NCI-H446 (cell line): ENCODE data around the gene LHPP.

Experiments used
- DNase-seq, 2 experiments: peaks; one replicate each; lab custom pipeline; 2025; lab: John Stamatoyannopoulos, UW

LHPP gene

GRCh38 chr10:124496620-124497019 lies 35.0 kb downstream of the LHPP start:
- DNase-seq, result no peak

GRCh38 chr10:124497196-124497881 lies 35.7 kb downstream of the LHPP start:
- no peak for DNase-seq

GRCh38 chr10:124498056-124498455 lies 36.4 kb downstream of the LHPP start:
- no peak for DNase-seq

GRCh38 chr10:124500757-124501156 lies 39.1 kb downstream of the LHPP start:
- no peak for DNase-seq

- DNase-seq, result no peak
Observed at GRCh38 chr10:124504711-124505110, 43.1 kb downstream of the LHPP start.

GRCh38 chr10:124505279-124505678 lies 43.7 kb downstream of the LHPP start:
- DNase-seq, result no peak

GRCh38 chr10:124508070-124508667 lies 46.5 kb downstream of the LHPP start:
- DNase-seq, result no peak

GRCh38 chr10:124508907-124509454 lies 47.4 kb downstream of the LHPP start:
- no peak for DNase-seq

- no peak for DNase-seq
Observed at GRCh38 chr10:124509880-124510632, 48.4 kb downstream of the LHPP start.

GRCh38 chr10:124510759-124511158 lies 49.1 kb downstream of the LHPP start:
- DNase-seq, result no peak

GRCh38 chr10:124511205-124512039 lies 49.8 kb downstream of the LHPP start:
- no peak for DNase-seq

GRCh38 chr10:124512040-124512428 lies 50.4 kb downstream of the LHPP start:
- DNase-seq, result no peak

- no peak for DNase-seq
Observed at GRCh38 chr10:124512600-124512999, 51.0 kb downstream of the LHPP start.

- no peak for DNase-seq
Observed at GRCh38 chr10:124515244-124515970, 53.8 kb downstream of the LHPP start.

- DNase-seq, result no peak
Observed at GRCh38 chr10:124516181-124516580, 54.6 kb downstream of the LHPP start.

GRCh38 chr10:124516746-124517397 lies 55.2 kb downstream of the LHPP start:
- DNase-seq, result no peak

GRCh38 chr10:124517461-124517860 lies 55.8 kb downstream of the LHPP start:
- no peak for DNase-seq

GRCh38 chr10:124517931-124518330 lies 56.3 kb downstream of the LHPP start:
- DNase-seq, result no peak

GRCh38 chr10:124518366-124518765 lies 56.7 kb downstream of the LHPP start:
- DNase-seq, result no peak

GRCh38 chr10:124520558-124521428 lies 59.2 kb downstream of the LHPP start:
- no peak for DNase-seq
